ENCODE measurements around the gene NR4A1. TPM values are rescaled to one million over a fixed set of nuclear protein-coding genes. Genes with fewer than 3 reads are reported as not detected.
A peak's percentile ranks its signal among the peaks of the same experiment; 100 is the strongest.

The NR4A1 gene
- total RNA-seq, 1 experiment from 2014 or later: 37.9 TPM

GRCh38 chr12:52004042-52004648 lies 47.1 kb upstream of the NR4A1 start:
- no peaks in the 10 kb centered on the region for H3K36me3 ChIP-seq (ENCODE audit: control insufficient read depth, insufficient read depth, low read length)
- Mint-ChIP-seq H3K36me3 (ENCODE audit: insufficient read depth, unreplicated experiment) (peaks cover 49% of the 10 kb centered on the region), H3K9me3 (ENCODE audit: unreplicated experiment) (no peaks in the 10 kb centered on the region), H3K4me3 (ENCODE audit: unreplicated experiment) (no peak overlapping the region), H3K4me1 (ENCODE audit: low read depth, unreplicated experiment) (no peaks in the 10 kb centered on the region), H3K27me3 (ENCODE audit: insufficient read depth, unreplicated experiment) (no peaks in the 10 kb centered on the region), H3K27ac (ENCODE audit: unreplicated experiment) (no peak overlapping the region)
- peak; percentile 86 to 87 for TF ChIP-seq CTCF (IDR thresholded peaks at IDR 0.05; ENCODE audit: insufficient read depth in 1 of 2, low read depth in 1 of 2, low read length in 1 of 2, severe bottlenecking in 1 of 2, unreplicated experiment in 1 of 2)
- no peaks in the 10 kb centered on the region for H3K9me3 ChIP-seq
- ChIA-PET POLR2A (interaction anchor here (0.5 to 0.6 kb wide), 2 partner anchors 16 to 47 kb away, joined by 3 to 4 read pairs; partner anchors contain the start of gene NR4A1), CTCF (interaction anchor here (0.6 to 3.1 kb wide), 16 partner anchors 11 to 143 kb away, joined by 3 to 69 read pairs (median 7); partner anchors contain the start of genes ATG101 and NR4A1)
- H3K4me3 ChIP-seq (ENCODE audit: low read depth, low read length): no peak overlapping the region
- intact Hi-C loops (cut with micrococcal nuclease; ENCODE audit: unreplicated experiment): loop anchor here (1.0 kb wide), 1 partner anchor 16 kb away; no protein-coding TSS in a partner anchor
- H3K27me3 ChIP-seq (replicated peaks; ENCODE audit: control insufficient read depth, insufficient read depth, low read length): no peaks in the 10 kb centered on the region
- BruUV-seq (replicated peaks): TSS peak; percentile 6
- H3K4me1 ChIP-seq: no peaks in the 10 kb centered on the region
- peak; percentile 70 to 78 for DNase-seq

- Mint-ChIP-seq H3K27ac (ENCODE audit: unreplicated experiment) (no peak overlapping the region), H3K4me1 (ENCODE audit: low read depth, unreplicated experiment) (no peaks in the 10 kb centered on the region), H3K27me3 (ENCODE audit: insufficient read depth, unreplicated experiment) (no peaks in the 10 kb centered on the region), H3K4me3 (ENCODE audit: unreplicated experiment) (no peak overlapping the region), H3K36me3 (ENCODE audit: insufficient read depth, unreplicated experiment) (peaks cover 46% of the 10 kb centered on the region), H3K9me3 (ENCODE audit: unreplicated experiment) (no peaks in the 10 kb centered on the region)
- intact Hi-C loops (cut with micrococcal nuclease; ENCODE audit: unreplicated experiment): no loop called here
- Histone ChIP-seq H3K27me3 (replicated peaks; ENCODE audit: control insufficient read depth, insufficient read depth, low read length) (no peaks in the 10 kb centered on the region), H3K36me3 (ENCODE audit: control insufficient read depth, insufficient read depth, low read length) (no peaks in the 10 kb centered on the region), H3K4me3 (ENCODE audit: low read depth, low read length) (no peak overlapping the region), H3K4me1 (no peaks in the 10 kb centered on the region), H3K9me3 (no peaks in the 10 kb centered on the region)
- BruUV-seq (replicated peaks): no TSS peak
- CTCF ChIA-PET: interaction anchor here (1.0 to 3.1 kb wide), 3 partner anchors 15 to 77 kb away, joined by 5 to 69 read pairs (median 7); no protein-coding TSS in a partner anchor
- no peak for TF ChIP-seq CTCF (IDR thresholded peaks at IDR 0.05; ENCODE audit: insufficient read depth in 1 of 2, low read depth in 1 of 2, low read length in 1 of 2, severe bottlenecking in 1 of 2, unreplicated experiment in 1 of 2)
- POLR2A ChIA-PET: no interaction called here
- DNase-seq: no peak
Observed at GRCh38 chr12:52005218-52005902, 45.9 kb upstream of the NR4A1 start.

- H3K9me3 ChIP-seq: no peaks in the 10 kb centered on the region
- Mint-ChIP-seq H3K9me3 (ENCODE audit: unreplicated experiment) (no peaks in the 10 kb centered on the region), H3K27me3 (ENCODE audit: insufficient read depth, unreplicated experiment) (no peaks in the 10 kb centered on the region), H3K27ac (ENCODE audit: unreplicated experiment) (no peak overlapping the region), H3K36me3 (ENCODE audit: insufficient read depth, unreplicated experiment) (peaks cover 46% of the 10 kb centered on the region), H3K4me1 (ENCODE audit: low read depth, unreplicated experiment) (no peaks in the 10 kb centered on the region), H3K4me3 (ENCODE audit: unreplicated experiment) (no peak overlapping the region)
- ChIA-PET CTCF (interaction anchor here (1.0 to 3.1 kb wide), 3 partner anchors 14 to 19 kb away, joined by 5 to 69 read pairs (median 6); no protein-coding TSS in a partner anchor), POLR2A (no interaction called here)
- H3K36me3 ChIP-seq (ENCODE audit: control insufficient read depth, insufficient read depth, low read length): no peaks in the 10 kb centered on the region
- intact Hi-C loops (cut with micrococcal nuclease; ENCODE audit: unreplicated experiment): no loop called here
- no peak for TF ChIP-seq CTCF (IDR thresholded peaks at IDR 0.05; ENCODE audit: insufficient read depth in 1 of 2, low read depth in 1 of 2, low read length in 1 of 2, severe bottlenecking in 1 of 2, unreplicated experiment in 1 of 2)
- no peaks in the 10 kb centered on the region for H3K4me1 ChIP-seq
- no peaks in the 10 kb centered on the region for H3K27me3 ChIP-seq (replicated peaks; ENCODE audit: control insufficient read depth, insufficient read depth, low read length)
- no peak overlapping the region for H3K4me3 ChIP-seq (ENCODE audit: low read depth, low read length)
- no peak for DNase-seq
- BruUV-seq (replicated peaks): no TSS peak
Observed at GRCh38 chr12:52005903-52006703, 45.1 kb upstream of the NR4A1 start.
